Sciatic nerve (tissue), 2 donors: ENCODE results near the gene CFAP157. TPM values are rescaled to one million over a fixed set of nuclear protein-coding genes. Genes with fewer than 3 reads are reported as not detected.

Experiments used
- ATAC-seq: fragments of 200-7000 bp; cut with Tn5 transposase; one replicate; pipeline ENCODE4 v1.9.1; 2020; ENCODE audit warnings: mild to moderate bottlenecking, moderate library complexity
- DNase-seq: peaks from one replicate; pipeline ENCODE4 v3.0.0-alpha.2; 2020; ENCODE audit warnings: low spot score
- intact Hi-C: fragments of 100-400 bp; cut with DNase I; formaldehyde crosslinking; loops from one replicate; pipeline ENCODE4 v1.14.2; 2022
- total RNA-seq: library from RNA; stranded (reverse); fragmentation: NEBNext Ultra II Directional; extraction: Animal tissue kit (Norgen Biotek cat#: 25700); gene quantifications from one replicate; pipeline ENCODE4 v1.2.1, GENCODE V29; 2021
- donor health status: DM: no; HTN: no; CAD: no.
- donor health status: DM: no; HTN: no; CAD: no.

Gene CFAP157
- 0.80 TPM for total RNA-seq

GRCh38 chr9:127706836-127707241 lies at the start of gene CFAP157:
Gene CFAP157, plus strand, starts transcription at chr9:127706988. Its CDS starts 44 bp downstream, at chr9:127707032.
- no peak for ATAC-seq
- intact Hi-C loops = no loop called here
- no peak for DNase-seq

GRCh38 chr9:127658428-127658827 lies 48.4 kb upstream of the CFAP157 start:
- DNase-seq = no peak
- ATAC-seq = no peak
- intact Hi-C loops = no loop called here

GRCh38 chr9:127660886-127661741 lies 45.7 kb upstream of the CFAP157 start:
- no peak for DNase-seq
- no peak for ATAC-seq

GRCh38 chr9:127662617-127663016 lies 44.2 kb upstream of the CFAP157 start:
- no peak for DNase-seq
- ATAC-seq = no peak
- intact Hi-C loops = no loop called here

More at GRCh38 chr9:127660886-127661741, 45.7 kb upstream of the CFAP157 start:
- intact Hi-C loops = no loop called here

GRCh38 chr9:127664324-127664677 lies 42.5 kb upstream of the CFAP157 start:
- ATAC-seq = peak; percentile 8
- DNase-seq = peak; percentile 48
- intact Hi-C loops = no loop called here

GRCh38 chr9:127664678-127665507 lies 41.9 kb upstream of the CFAP157 start:
- intact Hi-C loops = no loop called here
- ATAC-seq (peak; percentile 81), DNase-seq (peak; percentile 60)

- DNase-seq (no peak), ATAC-seq (peak; percentile 54)
- intact Hi-C loops = loop anchor here (2.0 kb wide), 1 partner anchor 68 kb away; no protein-coding TSS in a partner anchor
Observed at GRCh38 chr9:127667127-127667844, 39.5 kb upstream of the CFAP157 start.

- no peak for DNase-seq
- ATAC-seq = no peak
- intact Hi-C loops = loop anchor here (2.0 kb wide), 1 partner anchor 69 kb away; no protein-coding TSS in a partner anchor
Observed at GRCh38 chr9:127667906-127668305, 38.9 kb upstream of the CFAP157 start.

- no peak for ATAC-seq
Observed at GRCh38 chr9:127673234-127673633, 33.6 kb upstream of the CFAP157 start.

GRCh38 chr9:127676638-127677037 lies 30.1 kb upstream of the CFAP157 start:
- ATAC-seq = no peak
- intact Hi-C loops = no loop called here
- DNase-seq = no peak

More at GRCh38 chr9:127673234-127673633, 33.6 kb upstream of the CFAP157 start:
- no peak for DNase-seq
- intact Hi-C loops = no loop called here

GRCh38 chr9:127679506-127679905 lies 27.3 kb upstream of the CFAP157 start:
- ATAC-seq = no peak
- intact Hi-C loops = no loop called here
- DNase-seq = no peak

GRCh38 chr9:127680226-127680625 lies 26.6 kb upstream of the CFAP157 start:
- ATAC-seq = no peak
- intact Hi-C loops = no loop called here
- DNase-seq = no peak

GRCh38 chr9:127680846-127681245 lies 25.9 kb upstream of the CFAP157 start:
- DNase-seq = no peak
- ATAC-seq = no peak
- intact Hi-C loops = no loop called here

- intact Hi-C loops = no loop called here
- ATAC-seq (no peak), DNase-seq (no peak)
Observed at GRCh38 chr9:127682351-127683136, 24.2 kb upstream of the CFAP157 start.

- intact Hi-C loops = no loop called here
- DNase-seq (no peak), ATAC-seq (no peak)
Observed at GRCh38 chr9:127683723-127684122, 23.1 kb upstream of the CFAP157 start.

- DNase-seq = no peak
- intact Hi-C loops = no loop called here
- ATAC-seq = no peak
Observed at GRCh38 chr9:127684576-127684975, 22.2 kb upstream of the CFAP157 start.

- DNase-seq (no peak), ATAC-seq (no peak)
- intact Hi-C loops = no loop called here
Observed at GRCh38 chr9:127686461-127687393, 20.1 kb upstream of the CFAP157 start.
